ENCODE data around the gene SOCS3.
A peak's percentile ranks its signal among the peaks of the same experiment; 100 is the strongest.

SOCS3 gene

DNA sequence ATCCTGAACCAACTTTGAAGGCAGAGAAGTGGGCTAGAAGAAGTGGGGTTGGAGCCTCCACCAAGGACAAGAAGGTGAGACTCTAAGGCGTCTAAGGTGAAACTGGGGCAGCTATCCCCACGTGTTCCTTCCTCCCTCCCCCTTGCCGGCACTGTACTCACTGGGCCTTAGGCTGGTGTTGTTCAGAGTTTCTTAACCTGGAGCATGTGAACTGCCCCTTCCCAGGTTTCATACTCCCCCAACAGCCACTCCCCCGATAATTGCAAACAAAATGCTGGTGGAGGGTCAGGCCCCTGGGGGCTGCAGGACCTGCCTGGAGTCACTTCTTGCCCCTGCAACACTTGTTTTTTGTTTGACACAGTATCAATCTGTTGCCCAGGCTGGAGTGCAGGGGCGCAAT is 7.3 kb upstream of the SOCS3 start:
- DNase-seq (ENCODE audit: low read depth in 2 of 2): no peak

DNA sequence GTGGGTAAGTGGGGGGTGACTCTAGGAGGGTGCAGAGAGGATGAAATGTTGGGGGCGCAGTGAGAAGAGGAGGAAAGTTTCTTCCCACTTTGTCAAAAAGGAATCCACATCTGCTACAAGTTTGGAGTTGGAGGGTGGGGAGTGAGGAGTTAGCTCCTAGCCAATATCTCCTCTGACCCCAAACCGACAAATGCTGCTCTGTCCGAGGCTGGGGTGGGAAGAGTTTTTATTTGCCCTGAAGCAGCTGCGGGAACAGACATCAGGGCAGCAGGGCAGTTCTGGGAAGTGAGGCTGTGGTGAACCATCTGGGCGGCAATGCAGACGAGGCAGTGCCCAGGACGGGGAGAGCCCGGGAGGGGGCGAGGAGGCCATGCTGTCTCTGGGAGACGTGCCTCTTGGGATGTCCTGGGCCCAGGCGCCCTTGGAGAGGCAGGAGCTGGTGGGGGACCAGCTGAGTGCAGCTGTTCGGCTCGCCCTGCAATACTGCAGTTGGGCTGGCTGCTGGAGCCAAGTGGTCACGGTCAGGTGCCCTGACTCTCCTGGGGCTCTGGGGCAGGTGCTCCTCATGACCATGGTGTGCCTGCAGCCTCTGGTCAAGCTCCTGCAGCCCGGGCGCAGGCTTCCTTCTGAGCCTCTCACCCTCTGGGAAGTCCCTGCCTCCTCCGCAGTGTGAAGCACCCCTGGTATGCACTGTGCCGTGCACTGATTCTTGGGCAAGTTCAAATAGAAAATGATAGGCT is 6.4 kb upstream of the SOCS3 start:
- DNase-seq (ENCODE audit: low read depth in 2 of 2): no peak

GRCh38 chr17:78365561-78366108 is 5.8 kb upstream of the SOCS3 start:
- DNase-seq (ENCODE audit: low read depth in 2 of 2): peak; percentile 54 to 62

- DNase-seq (ENCODE audit: low read depth in 2 of 2): no peak
Observed at GRCh38 chr17:78364436-78365281, 4.8 kb upstream of the SOCS3 start.

DNA sequence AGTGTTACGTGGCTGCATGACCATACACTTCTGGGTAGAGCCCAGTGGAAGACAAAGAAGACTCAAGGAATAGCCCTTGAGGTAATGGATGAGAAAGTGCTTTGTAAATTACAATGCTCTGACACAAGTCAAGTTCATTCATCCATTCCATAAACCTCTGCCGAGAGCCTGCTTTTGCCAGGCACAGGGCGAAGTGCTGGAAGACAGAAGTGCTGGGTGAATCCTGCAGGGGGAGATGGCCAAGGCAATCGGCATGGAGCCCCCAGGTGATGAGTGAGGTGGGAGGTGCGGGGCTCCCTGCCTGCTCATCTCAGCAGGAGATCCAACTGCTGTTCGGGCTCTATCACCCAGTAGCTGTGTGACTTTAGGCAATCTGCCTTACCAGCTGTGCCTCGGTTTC is 2.8 kb upstream of the SOCS3 start:
- DNase-seq (ENCODE audit: low read depth in 2 of 2): no peak

DNA sequence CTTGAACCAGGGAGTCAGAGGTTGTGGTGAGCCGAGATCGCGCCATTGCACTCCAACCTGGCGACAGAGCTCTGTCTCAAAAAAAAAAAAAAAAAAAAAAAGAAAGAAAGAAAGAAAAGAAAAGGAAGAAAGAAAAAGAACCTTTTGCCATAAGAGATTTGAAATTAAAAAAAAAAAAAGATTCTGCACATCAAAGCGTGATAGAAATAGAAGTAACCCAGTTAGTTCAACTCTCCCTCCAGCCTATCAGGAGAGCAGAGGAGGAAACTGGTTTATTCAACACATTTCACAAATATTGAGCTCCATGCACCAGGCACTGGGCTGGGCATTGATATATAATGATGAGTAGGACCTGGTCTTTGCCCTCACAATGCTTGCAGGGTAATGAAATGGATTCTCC is 2.4 kb upstream of the SOCS3 start:
- no peak for DNase-seq (ENCODE audit: low read depth in 2 of 2)

- no peak for DNase-seq (ENCODE audit: low read depth in 2 of 2)
Observed at GRCh38 chr17:78361225-78361701, 1.4 kb upstream of the SOCS3 start.

GRCh38 chr17:78360371-78361224 is 721 bp upstream of the SOCS3 start:
- DNase-seq (ENCODE audit: low read depth in 2 of 2): peak in 1 of 2 experiments; percentile 47

- no peak for DNase-seq (ENCODE audit: low read depth in 2 of 2)
Observed at GRCh38 chr17:78359321-78359996, 418 bp downstream of the SOCS3 start.

DNA sequence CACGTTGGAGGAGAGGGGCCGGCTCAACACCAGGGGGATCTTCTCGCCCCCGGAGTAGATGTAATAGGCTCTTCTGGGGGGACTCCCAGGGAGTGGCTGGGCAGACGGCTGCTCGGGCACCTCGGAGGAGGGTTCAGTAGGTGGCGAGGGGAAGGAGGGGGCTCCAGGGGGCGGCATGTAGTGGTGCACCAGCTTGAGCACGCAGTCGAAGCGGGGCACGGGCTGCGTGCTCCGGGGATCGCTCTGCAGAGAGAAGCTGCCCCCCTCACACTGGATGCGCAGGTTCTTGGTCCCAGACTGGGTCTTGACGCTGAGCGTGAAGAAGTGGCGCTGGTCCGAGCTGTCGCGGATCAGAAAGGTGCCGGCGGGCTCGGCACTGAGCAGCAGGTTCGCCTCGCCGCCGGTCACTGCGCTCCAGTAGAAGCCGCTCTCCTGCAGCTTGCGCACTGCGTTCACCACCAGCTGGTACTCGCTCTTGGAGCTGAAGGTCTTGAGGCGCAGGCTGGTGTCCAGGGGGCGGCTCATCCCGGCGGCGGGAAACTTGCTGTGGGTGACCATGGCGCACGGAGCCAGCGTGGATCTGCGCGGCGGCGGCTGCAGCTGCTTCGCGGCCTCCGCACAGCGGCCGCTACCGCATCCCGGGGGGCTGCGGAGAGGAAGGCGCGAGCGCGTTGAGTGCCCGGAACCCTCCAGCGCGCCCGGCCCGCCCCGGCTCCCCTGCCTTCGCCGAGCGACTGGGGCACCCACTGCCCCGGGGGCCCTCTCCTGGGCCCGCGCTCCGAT is 1.1 kb downstream of the SOCS3 start:
- no peak for DNase-seq (ENCODE audit: low read depth in 2 of 2)

GRCh38 chr17:78357672-78358537 is 2.0 kb downstream of the SOCS3 start:
- DNase-seq (ENCODE audit: low read depth in 2 of 2): no peak

GRCh38 chr17:78357177-78357586 is 2.7 kb downstream of the SOCS3 start:
- DNase-seq (ENCODE audit: low read depth in 2 of 2): no peak

GRCh38 chr17:78356101-78356713 is 3.7 kb downstream of the SOCS3 start:
- DNase-seq (ENCODE audit: low read depth in 2 of 2): peak in 1 of 2 experiments; percentile 45

DNA sequence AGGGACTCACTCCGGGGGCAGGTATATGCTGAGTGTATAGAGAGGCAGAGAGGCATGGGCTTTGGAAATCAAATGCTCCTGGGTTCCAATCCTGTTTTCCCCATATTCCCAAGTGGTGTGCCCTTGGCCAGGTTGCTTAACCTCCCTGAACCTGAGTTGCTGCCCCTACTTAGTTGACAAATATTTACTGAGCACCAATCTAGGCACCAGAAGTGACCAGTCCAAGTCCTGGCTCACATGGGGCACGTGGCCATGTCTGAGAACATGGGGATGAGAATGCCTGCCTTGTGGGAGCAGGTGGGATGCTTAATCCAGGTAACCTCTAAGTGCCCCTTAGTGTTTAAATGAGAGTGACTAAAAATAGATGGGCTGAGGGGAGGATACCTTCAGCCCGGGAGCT is 4.2 kb downstream of the SOCS3 start:
- no peak for DNase-seq (ENCODE audit: low read depth in 2 of 2)

GRCh38 chr17:78355045-78355641 is 4.7 kb downstream of the SOCS3 start:
- DNase-seq (ENCODE audit: low read depth in 2 of 2): no peak

GRCh38 chr17:78353834-78354233 is 6.0 kb downstream of the SOCS3 start:
- DNase-seq (ENCODE audit: low read depth in 2 of 2): no peak

- peak; percentile 95 to 96 for DNase-seq (ENCODE audit: low read depth in 2 of 2)
Observed at GRCh38 chr17:78351449-78352006, 8.3 kb downstream of the SOCS3 start.

Data from fibroblast of skin of left biceps (primary cell).